GM21717 (cell line): ENCODE results near the gene AHCY.
"Not testable (repeated sequence)": the region's sequence is repeated elsewhere in the genome, so short reads cannot be mapped to it uniquely, and the experiment has no call there.

ENCODE experiments used
- ATAC-seq: cut with Tn5 transposase; IDR thresholded peaks from one replicate; pipeline ENCODE4 v1.9.1; 2021; ENCODE audit warnings: mild to moderate bottlenecking, moderate library complexity; ENCODE audit not compliant: unreplicated experiment

AHCY gene

DNA sequence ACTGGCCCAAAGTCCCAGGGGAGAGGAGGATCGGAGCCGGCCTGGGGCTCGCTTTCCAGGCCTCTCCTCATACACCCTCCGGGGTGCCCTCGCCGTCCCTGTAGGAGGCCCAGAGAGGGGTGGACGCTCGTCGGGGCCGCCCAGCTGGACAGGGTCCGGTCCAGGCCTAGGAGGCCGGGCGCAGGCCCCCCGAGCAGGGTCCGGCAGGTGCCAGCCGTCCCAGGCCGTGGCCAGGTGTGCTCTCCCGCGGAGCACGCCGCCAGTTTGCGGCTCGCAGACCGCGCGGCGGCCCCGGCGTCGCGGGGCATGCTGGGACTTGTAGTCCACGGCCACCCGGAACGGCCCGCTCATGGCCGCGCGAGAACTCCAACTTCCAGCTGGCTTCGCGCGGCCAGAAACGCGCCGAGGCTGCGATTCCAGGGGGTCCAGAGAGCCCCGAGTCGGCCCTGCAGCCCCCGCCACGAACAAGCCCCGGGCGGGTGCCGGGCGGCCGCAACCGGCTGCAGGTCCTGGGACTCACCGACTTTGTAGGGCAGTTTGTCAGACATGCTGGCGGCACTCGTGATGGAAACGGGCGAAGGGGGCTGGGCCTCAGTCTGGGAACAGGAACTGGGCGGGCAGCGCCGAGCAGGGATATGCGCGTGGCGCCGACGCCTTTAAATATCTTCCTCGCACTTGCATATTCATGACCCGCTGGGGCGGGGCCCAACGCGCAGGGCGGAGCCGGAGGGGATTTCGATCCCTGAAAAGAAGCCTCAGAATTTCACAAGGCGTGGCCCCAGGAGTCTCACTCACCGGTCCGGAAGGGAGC, at the start of gene AHCY:
TSS of gene AHCY (minus strand) at position 633 of the 811 bp plus-strand sequence. CDS start at position 548, 85 bp downstream.
- peak; percentile 90 for ATAC-seq

DNA sequence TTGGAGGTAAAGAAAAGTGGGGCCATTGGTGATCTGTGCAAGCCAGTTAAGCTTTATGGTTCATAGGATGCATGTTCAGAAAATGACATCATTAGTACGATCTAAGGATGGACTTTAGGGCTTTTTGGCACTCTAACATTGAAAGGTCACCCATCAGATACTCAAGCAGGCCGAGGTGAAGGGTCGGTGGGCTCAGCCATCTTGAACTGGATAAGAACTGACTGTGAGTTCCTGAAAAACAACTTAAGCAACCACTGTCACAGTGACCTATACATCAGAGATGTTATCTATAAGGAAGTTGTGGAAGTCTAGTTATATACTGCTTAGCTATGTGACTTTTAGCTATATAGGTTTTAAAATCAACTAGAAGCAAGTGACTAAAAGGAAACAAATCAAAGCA, 46.9 kb upstream of the AHCY start:
- no peak for ATAC-seq

GRCh38 chr20:34347571-34347970, 44.4 kb upstream of the AHCY start:
- no peak for ATAC-seq

- not testable (repeated sequence) for ATAC-seq
Measured at GRCh38 chr20:34346533-34346865, 43.3 kb upstream of the AHCY start.

DNA sequence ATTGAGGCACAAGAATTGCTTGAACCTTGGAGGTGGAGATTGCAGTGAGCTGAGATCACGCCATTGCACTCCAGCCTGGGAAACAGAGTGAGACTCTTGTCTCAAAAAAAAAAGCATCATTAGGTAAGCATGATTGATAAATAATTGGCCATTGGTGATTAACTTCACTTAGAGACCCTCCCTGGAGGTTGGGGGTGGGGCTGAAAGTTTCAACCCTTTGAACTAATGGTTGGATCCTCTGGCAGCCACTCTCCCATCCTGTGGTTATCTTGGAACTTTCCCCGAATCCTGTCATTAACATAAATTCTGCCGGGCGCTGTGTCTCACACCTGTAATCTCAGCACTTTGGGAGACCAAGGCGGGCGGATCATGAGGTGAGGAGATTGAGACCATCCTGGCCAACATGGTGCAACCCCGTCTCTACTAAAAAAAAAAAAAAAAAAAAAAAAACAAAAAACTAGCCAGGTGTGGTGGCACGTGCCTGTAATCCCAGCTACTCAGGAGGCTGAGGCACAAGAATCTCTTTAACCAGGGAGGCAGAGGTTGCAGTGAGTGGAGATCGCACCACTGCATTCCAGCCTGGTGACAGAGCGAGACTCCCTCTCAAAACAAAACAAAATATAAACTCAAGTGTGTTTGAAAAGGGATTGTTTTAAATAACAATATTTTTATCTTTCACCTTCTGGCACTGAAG, 42.8 kb upstream of the AHCY start:
- ATAC-seq = not testable (repeated sequence)

GRCh38 chr20:34345402-34345736, 42.2 kb upstream of the AHCY start:
- no peak for ATAC-seq

DNA sequence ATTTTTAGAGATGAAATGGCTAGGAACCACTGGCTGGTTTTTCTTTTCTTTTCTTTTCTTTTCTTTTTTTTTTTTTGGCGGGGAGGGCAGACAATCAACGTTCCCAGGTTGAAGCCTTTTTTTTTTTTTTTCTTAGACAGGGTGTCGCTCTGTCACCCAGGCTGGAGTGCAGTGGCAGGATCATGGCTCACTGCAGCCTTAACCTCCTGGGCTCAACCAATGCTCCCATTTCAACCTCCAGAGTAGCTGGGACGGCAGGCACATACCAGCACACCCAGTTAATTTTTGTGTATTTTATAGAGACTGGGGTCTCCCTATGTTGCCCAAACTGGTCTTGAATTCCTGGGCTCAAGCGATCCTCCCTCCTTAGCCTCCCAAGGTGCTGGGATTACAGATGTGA, 41.1 kb upstream of the AHCY start:
- no peak for ATAC-seq

- no peak for ATAC-seq
Measured at GRCh38 chr20:34343458-34344211, 40.5 kb upstream of the AHCY start.

DNA sequence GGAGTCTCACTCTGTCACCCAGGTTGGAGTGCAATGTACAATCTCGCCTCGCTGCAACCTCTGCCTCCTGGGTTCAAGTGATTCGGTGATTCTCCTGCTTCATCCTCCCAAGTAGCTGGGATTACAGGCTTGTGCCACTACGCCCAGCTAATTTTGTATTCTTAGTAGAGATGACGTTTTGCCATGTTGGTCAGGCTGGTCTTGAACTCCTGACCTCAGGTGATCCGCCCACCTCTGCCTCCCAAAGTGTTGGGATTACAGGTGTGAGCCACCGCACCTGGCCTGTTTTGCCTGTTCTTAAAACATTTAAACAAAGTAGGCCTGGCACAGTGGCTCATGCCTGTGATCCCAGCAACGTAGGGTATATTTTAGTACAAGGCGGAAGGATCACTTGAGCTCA, 38.0 kb upstream of the AHCY start:
- not testable (repeated sequence) for ATAC-seq

- not testable (repeated sequence) for ATAC-seq
Measured at GRCh38 chr20:34340726-34341125, 37.6 kb upstream of the AHCY start.

GRCh38 chr20:34337982-34338726, 35.0 kb upstream of the AHCY start:
- no peak for ATAC-seq

GRCh38 chr20:34337544-34337943, 34.4 kb upstream of the AHCY start:
- no peak for ATAC-seq

- no peak for ATAC-seq
Measured at GRCh38 chr20:34334654-34335407, 31.7 kb upstream of the AHCY start.

DNA sequence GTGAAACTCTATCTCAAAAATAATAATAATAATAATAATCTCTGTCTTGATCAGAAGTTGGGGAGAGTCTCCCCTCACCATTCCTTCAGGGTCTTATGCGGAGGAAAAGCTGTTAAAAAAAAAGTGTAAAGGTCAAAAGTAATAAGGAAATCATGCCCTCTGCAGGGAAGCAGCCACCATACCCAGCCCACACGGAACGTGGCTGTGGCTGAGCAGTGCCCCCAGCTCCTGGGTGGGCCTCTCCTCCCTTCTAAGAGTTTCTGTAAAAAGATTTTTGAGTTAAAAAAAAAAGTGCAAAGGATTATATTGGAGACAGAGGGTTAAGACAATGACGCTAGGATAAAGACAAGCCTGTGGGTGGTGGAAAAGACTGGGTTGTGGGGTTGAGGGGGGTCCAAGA, 30.6 kb upstream of the AHCY start:
- no peak for ATAC-seq

- ATAC-seq = no peak
Measured at GRCh38 chr20:34332262-34332920, 29.2 kb upstream of the AHCY start.

DNA sequence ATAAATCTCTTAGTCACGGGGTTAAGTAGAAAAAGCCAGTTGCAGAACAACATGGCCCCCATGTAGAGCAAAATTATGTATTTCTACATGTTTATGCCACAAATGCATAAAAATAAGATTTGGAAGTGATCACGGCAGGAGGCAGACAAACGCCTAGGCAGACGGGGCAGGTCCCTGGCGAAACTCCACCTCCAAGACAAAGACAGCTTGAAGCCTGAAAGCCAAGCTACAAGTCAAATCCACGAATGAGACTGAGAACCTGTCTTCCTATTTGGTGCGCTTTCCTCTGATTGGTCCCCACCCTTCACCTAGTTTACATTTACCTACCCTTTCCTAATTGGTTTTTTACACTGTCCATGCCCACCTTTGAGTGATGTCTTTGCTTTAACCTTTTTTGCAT, 28.7 kb upstream of the AHCY start:
- ATAC-seq = no peak

DNA sequence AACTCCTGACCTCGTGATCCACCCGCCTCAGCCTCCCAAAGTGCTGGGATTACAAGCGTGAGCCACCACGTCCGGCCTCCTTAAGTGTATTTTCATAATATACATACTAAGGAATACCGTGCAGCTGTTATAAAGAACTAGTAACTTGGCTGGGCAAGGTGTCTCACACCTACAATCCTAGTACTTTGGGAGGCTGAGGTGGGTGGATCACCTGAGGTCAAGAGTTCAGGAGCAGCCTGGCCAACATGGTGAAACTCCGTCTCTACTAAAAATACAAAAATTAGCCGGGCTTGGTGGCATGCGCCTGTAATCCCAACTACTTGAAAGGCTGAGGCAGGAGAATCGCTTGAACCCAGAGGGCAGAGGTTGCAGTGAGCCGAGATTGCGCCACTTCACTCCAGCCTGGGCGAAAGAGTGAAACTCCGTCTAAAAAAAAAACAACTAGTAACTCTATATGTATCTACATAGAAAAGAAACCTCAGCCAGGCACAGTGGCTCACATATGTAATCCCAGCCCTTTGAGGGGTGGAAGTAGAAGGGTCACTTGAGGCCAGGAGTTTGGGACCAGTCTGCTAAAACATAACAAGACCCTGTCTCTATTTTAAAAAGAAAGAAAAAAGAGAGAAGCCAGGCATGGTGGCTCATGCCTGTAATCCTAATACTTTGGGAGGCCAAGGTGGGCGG, 27.8 kb upstream of the AHCY start:
- ATAC-seq = not testable (repeated sequence)

GRCh38 chr20:34328928-34329677, 25.9 kb upstream of the AHCY start:
- no peak for ATAC-seq

GRCh38 chr20:34328207-34328606, 25.1 kb upstream of the AHCY start:
- not testable (repeated sequence) for ATAC-seq
